Measurements from ENCODE around the gene NUP160.

Gene NUP160

DNA sequence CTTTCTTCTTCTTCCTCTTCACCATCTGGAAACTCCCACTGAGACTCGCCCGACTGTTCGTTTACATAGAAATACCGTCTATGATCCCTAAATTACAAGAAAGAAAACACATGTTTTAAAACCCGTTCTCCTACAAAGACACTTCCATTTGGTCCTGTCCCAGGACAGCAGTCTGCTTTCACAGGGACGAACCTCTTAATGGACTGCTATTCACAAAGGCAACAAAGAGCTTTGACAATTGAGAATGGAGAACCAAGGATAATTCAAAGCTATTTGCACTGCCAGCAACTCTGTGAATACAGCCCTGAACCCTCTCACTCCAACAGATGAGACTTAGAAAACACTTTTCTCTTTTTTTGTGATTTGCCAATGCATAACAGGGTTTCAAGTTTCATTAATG, 116.7 kb downstream of the NUP160 start:
- H3K4me2 ChIP-seq (ENCODE audit: low read length): no peak overlapping the region
- no peak overlapping the region for H3K9ac ChIP-seq (ENCODE audit: low read length)
- no peak for TF ChIP-seq EZH2phosphoT487 (IDR thresholded peaks at IDR 0.05; ENCODE audit: low read depth)
- TF ChIP-seq, protein P1, sequence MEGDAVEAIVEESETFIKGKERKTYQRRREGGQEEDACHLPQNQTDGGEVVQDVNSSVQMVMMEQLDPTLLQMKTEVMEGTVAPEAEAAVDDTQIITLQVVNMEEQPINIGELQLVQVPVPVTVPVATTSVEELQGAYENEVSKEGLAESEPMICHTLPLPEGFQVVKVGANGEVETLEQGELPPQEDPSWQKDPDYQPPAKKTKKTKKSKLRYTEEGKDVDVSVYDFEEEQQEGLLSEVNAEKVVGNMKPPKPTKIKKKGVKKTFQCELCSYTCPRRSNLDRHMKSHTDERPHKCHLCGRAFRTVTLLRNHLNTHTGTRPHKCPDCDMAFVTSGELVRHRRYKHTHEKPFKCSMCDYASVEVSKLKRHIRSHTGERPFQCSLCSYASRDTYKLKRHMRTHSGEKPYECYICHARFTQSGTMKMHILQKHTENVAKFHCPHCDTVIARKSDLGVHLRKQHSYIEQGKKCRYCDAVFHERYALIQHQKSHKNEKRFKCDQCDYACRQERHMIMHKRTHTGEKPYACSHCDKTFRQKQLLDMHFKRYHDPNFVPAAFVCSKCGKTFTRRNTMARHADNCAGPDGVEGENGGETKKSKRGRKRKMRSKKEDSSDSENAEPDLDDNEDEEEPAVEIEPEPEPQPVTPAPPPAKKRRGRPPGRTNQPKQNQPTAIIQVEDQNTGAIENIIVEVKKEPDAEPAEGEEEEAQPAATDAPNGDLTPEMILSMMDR (IDR thresholded peaks at IDR 0.05; ENCODE audit: low read depth, low read length): no peak
- no peak overlapping the region for H3K27ac ChIP-seq (ENCODE audit: low read length)
- H2AFZ ChIP-seq (ENCODE audit: low read depth, low read length): no peak overlapping the region
- peaks cover 71% of the 10 kb centered on the region for H3K36me3 ChIP-seq (replicated peaks; ENCODE audit: low read depth, low read length)
- H4K20me1 ChIP-seq (ENCODE audit: insufficient read depth, low read length): peaks cover 13% of the 10 kb centered on the region
- no peaks in the 10 kb centered on the region for H3K27me3 ChIP-seq (ENCODE audit: low read depth, low read length)
- no peak overlapping the region for H3K4me3 ChIP-seq (ENCODE audit: low read length)
- no peaks in the 10 kb centered on the region for H3K9me3 ChIP-seq (ENCODE audit: insufficient read depth, low read length)
- peaks cover 33% of the 10 kb centered on the region for H3K79me2 ChIP-seq (ENCODE audit: low read length)
- peaks cover 14% of the 10 kb centered on the region; the same call in 1 of the 2 replicates for H3K4me1 ChIP-seq (ENCODE audit: low read length)
